Liver (tissue), 9 donors: Measurements from ENCODE around the gene STAT5B. TPM values are rescaled to one million over a fixed set of nuclear protein-coding genes. Genes with fewer than 3 reads are reported as not detected.

ENCODE experiments used
- DNase-seq: peaks from one replicate; pipeline ENCODE4 v3.0.0-alpha.2; 2017; ENCODE audit warnings: low spot score
- H3K27ac ChIP-seq, 2 donors: one replicate each; pipeline ENCODE4 v1.7.0; 2013; ENCODE audit warnings: inconsistent platforms in 2 of 2, low read length in 2 of 2, control low read depth in 1 of 2, low read depth in 1 of 2, mild to moderate bottlenecking in 1 of 2
- H3K27me3 ChIP-seq, 4 donors: one replicate each; pipeline versions ENCODE4 v1.6.1 to v1.7.0; 2013; ENCODE audit warnings: low read length in 3 of 4, inconsistent platforms in 1 of 4, mild to moderate bottlenecking in 1 of 4, moderate library complexity in 1 of 4; ENCODE audit not compliant: control insufficient read depth in 4 of 4, insufficient read depth in 4 of 4
- H3K36me3 ChIP-seq, 4 donors: one replicate each; pipeline versions ENCODE4 v1.6.1 to v1.7.0; 2013; ENCODE audit warnings: low read length in 3 of 4, mild to moderate bottlenecking in 3 of 4, low read depth in 1 of 4, moderate library complexity in 1 of 4; ENCODE audit not compliant: control insufficient read depth in 4 of 4, insufficient read depth in 3 of 4
- H3K4me1 ChIP-seq, 4 donors: one replicate each; pipeline versions ENCODE4 v1.6.1 to v1.7.0; 2013; ENCODE audit warnings: low read length in 3 of 4, mild to moderate bottlenecking in 3 of 4, moderate library complexity in 1 of 4; ENCODE audit not compliant: control insufficient read depth in 4 of 4, insufficient read depth in 4 of 4
- H3K4me3 ChIP-seq, 3 donors: one replicate each; pipeline versions ENCODE4 v1.6.1 to v1.7.0; 2013; ENCODE audit warnings: low read length in 3 of 3, control low read depth in 1 of 3, low read depth in 1 of 3, mild to moderate bottlenecking in 1 of 3
- H3K9ac ChIP-seq, 2 donors: one replicate each; pipeline ENCODE4 v1.7.0; 2013; ENCODE audit warnings: low read length in 2 of 2, mild to moderate bottlenecking in 2 of 2, moderate library complexity in 2 of 2, control low read depth in 1 of 2, low read depth in 1 of 2
- H3K9me3 ChIP-seq, 4 donors: one replicate each; pipeline versions ENCODE4 v1.6.1 to v1.7.0; 2013; ENCODE audit warnings: low read length in 3 of 4; ENCODE audit not compliant: control insufficient read depth in 4 of 4
- CTCF ChIP-seq: fragments of 150-350 bp; IDR thresholded peaks from 2 replicates; pipeline ENCODE4 v1.5.1; 2017; ENCODE audit warnings: improper control_type of control experiment, low read depth, low read length; ENCODE audit not compliant: missing input control
- FOXA1 ChIP-seq: IDR thresholded peaks from 2 replicates; pipeline ENCODE4 v1.6.1; 2016; ENCODE audit warnings: antibody characterized with exemption
- GABPA ChIP-seq, 2 donors: IDR thresholded peaks in 1 of 2; conservative IDR thresholded peaks in 1 of 2; 2 replicates each; pipeline ENCODE4 v1.6.1; 2016; ENCODE audit warnings: antibody characterized with exemption in 2 of 2, mild to moderate bottlenecking in 1 of 2, moderate library complexity in 1 of 2
- HNF4A ChIP-seq, 2 donors: conservative IDR thresholded peaks; 2 replicates each; pipeline ENCODE4 v1.6.1; 2016; ENCODE audit warnings: antibody characterized with exemption in 2 of 2, mild to moderate bottlenecking in 2 of 2
- JUND ChIP-seq, 2 donors: IDR thresholded peaks; 2 replicates each; pipeline ENCODE4 v1.6.1; 2016; ENCODE audit warnings: antibody characterized with exemption in 2 of 2
- NR2F2 ChIP-seq: IDR thresholded peaks from 2 replicates; pipeline ENCODE4 v1.6.1; 2016; ENCODE audit warnings: antibody characterized with exemption
- RXRA ChIP-seq, 2 donors: IDR thresholded peaks; 2 replicates each; pipeline ENCODE4 v1.6.1; 2017 to 2018; ENCODE audit warnings: antibody characterized with exemption in 2 of 2, mild to moderate bottlenecking in 1 of 2
- SP1 ChIP-seq: IDR thresholded peaks from 2 replicates; pipeline ENCODE4 v1.6.1; 2018; ENCODE audit warnings: antibody characterized with exemption, mild to moderate bottlenecking
- TAF1 ChIP-seq: conservative IDR thresholded peaks from 2 replicates; pipeline ENCODE4 v1.6.1; 2016; ENCODE audit warnings: antibody characterized with exemption, mild to moderate bottlenecking
- YY1 ChIP-seq: IDR thresholded peaks from 2 replicates; pipeline ENCODE4 v1.6.1; 2016; ENCODE audit warnings: antibody characterized with exemption, mild to moderate bottlenecking
- ZBTB33 ChIP-seq: IDR thresholded peaks from 2 replicates; pipeline ENCODE4 v1.6.1; 2016; ENCODE audit warnings: antibody characterized with exemption
- WGBS: extraction: QIAGEN DNeasy Blood & Tissue Kit; methylation state at CpG from one replicate; pipeline ENCODE4 v1.1.7; 2013; 5-methylcytosine and 5-hydroxymethylcytosine counted together
- polyA plus RNA-seq, 2 donors: library from polyadenylated mRNA; stranded (reverse) in 1 of 2; unstranded in 1 of 2; fragments of 200-250 nt in 1 of 2; fragments of >200 nt in 1 of 2; fragmentation: Nextera tagmentation in 1 of 2; extraction: Ambion mirVana in 1 of 2; gene quantifications; one replicate each; pipeline versions ENCODE4 v1.2.1 to v1.2.3, GENCODE V29; 2013 to 2015
- total RNA-seq, 2 donors: library from RNA; depleted of rRNA; stranded (reverse); fragments of >200 nt; gene quantifications; one replicate each; pipeline ENCODE4 v1.2.3, GENCODE V29; 2014
- TF ChIP-seq, protein P1 (sequence below): IDR thresholded peaks from 2 replicates; pipeline ENCODE4 v1.6.1; 2016; ENCODE audit warnings: antibody characterized with exemption, mild to moderate bottlenecking
- TF ChIP-seq, protein P2 (sequence below): IDR thresholded peaks from 2 replicates; pipeline ENCODE4 v1.6.1; 2016; ENCODE audit warnings: antibody characterized with exemption
- donor health status: healthy.
- donor health status: healthy.
- donor health status: healthy.
- donor health status: healthy.
- donor health status: healthy.

STAT5B gene
- total and polyA plus RNA-seq, 4 donors = 6.7 to 33.9 (median 21.6) TPM

GRCh38 chr17:42311240-42312034 is 35.2 kb upstream of the STAT5B start (continued):
- no peak for TF ChIP-seq ZBTB33
- TF ChIP-seq TAF1 = no peak
- TF ChIP-seq RXRA (IDR thresholded peaks at IDR 0.05) = peak; percentile 75 to 81
- no peak for TF ChIP-seq GABPA (IDR thresholded peaks at IDR 0.05 in 1 of 2, conservative IDR thresholded peaks at IDR 0.05 in 1 of 2)
- TF ChIP-seq SP1 = peak; percentile 39
- TF ChIP-seq JUND (IDR thresholded peaks at IDR 0.05) = peak in 1 of 2 donors; percentile 45
- TF ChIP-seq HNF4A (conservative IDR thresholded peaks at IDR 0.05) = peak; percentile 60 to 68
- peak; percentile 59 for TF ChIP-seq NR2F2

DNA sequence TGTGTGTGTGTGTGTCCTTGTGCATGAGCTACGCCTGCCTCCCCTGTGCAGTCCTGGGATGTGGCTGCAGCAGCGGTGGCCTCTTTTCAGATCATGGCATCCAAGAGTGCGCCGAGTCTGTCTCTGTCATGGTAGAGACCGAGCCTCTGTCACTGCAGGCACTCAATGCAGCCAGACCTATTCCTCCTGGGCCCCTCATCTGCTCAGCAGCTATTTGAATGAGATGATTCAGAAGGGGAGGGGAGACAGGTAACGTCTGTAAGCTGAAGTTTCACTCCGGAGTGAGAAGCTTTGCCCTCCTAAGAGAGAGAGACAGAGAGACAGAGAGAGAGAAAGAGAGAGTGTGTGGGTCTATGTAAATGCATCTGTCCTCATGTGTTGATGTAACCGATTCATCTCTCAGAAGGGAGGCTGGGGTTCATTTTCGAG is 34.6 kb upstream of the STAT5B start:
- H3K36me3 ChIP-seq = peaks cover 5 to 33% (median 26%) of the 10 kb centered on the region in 4 donors
- peak overlapping the region in 1 of 2 donors; percentile 21 for H3K9ac ChIP-seq
- H3K27me3 ChIP-seq = no peaks in the 10 kb centered on the region
- WGBS = 72% methylated on average over 9 of the region's 9 CpGs
- no peak overlapping the region for H3K4me3 ChIP-seq
- TF ChIP-seq, protein P1, sequence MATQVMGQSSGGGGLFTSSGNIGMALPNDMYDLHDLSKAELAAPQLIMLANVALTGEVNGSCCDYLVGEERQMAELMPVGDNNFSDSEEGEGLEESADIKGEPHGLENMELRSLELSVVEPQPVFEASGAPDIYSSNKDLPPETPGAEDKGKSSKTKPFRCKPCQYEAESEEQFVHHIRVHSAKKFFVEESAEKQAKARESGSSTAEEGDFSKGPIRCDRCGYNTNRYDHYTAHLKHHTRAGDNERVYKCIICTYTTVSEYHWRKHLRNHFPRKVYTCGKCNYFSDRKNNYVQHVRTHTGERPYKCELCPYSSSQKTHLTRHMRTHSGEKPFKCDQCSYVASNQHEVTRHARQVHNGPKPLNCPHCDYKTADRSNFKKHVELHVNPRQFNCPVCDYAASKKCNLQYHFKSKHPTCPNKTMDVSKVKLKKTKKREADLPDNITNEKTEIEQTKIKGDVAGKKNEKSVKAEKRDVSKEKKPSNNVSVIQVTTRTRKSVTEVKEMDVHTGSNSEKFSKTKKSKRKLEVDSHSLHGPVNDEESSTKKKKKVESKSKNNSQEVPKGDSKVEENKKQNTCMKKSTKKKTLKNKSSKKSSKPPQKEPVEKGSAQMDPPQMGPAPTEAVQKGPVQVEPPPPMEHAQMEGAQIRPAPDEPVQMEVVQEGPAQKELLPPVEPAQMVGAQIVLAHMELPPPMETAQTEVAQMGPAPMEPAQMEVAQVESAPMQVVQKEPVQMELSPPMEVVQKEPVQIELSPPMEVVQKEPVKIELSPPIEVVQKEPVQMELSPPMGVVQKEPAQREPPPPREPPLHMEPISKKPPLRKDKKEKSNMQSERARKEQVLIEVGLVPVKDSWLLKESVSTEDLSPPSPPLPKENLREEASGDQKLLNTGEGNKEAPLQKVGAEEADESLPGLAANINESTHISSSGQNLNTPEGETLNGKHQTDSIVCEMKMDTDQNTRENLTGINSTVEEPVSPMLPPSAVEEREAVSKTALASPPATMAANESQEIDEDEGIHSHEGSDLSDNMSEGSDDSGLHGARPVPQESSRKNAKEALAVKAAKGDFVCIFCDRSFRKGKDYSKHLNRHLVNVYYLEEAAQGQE = no peak
- TF ChIP-seq SP1 (no peak), CTCF (no peak), YY1 (no peak), JUND (IDR thresholded peaks at IDR 0.05) (no peak), RXRA (IDR thresholded peaks at IDR 0.05) (no peak), ZBTB33 (no peak), HNF4A (conservative IDR thresholded peaks at IDR 0.05) (no peak), FOXA1 (no peak), NR2F2 (no peak)
- TF ChIP-seq, protein P2, sequence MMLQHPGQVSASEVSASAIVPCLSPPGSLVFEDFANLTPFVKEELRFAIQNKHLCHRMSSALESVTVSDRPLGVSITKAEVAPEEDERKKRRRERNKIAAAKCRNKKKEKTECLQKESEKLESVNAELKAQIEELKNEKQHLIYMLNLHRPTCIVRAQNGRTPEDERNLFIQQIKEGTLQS = no peak
- peaks cover 3 to 31% (median 24%) of the 10 kb centered on the region in 4 donors for H3K4me1 ChIP-seq
- no peaks in the 10 kb centered on the region for H3K9me3 ChIP-seq
- H3K27ac ChIP-seq = peak overlapping the region; percentile 77 to 84
- no peak for DNase-seq
